Measurements from ENCODE around the gene ASMTL.

DNA sequence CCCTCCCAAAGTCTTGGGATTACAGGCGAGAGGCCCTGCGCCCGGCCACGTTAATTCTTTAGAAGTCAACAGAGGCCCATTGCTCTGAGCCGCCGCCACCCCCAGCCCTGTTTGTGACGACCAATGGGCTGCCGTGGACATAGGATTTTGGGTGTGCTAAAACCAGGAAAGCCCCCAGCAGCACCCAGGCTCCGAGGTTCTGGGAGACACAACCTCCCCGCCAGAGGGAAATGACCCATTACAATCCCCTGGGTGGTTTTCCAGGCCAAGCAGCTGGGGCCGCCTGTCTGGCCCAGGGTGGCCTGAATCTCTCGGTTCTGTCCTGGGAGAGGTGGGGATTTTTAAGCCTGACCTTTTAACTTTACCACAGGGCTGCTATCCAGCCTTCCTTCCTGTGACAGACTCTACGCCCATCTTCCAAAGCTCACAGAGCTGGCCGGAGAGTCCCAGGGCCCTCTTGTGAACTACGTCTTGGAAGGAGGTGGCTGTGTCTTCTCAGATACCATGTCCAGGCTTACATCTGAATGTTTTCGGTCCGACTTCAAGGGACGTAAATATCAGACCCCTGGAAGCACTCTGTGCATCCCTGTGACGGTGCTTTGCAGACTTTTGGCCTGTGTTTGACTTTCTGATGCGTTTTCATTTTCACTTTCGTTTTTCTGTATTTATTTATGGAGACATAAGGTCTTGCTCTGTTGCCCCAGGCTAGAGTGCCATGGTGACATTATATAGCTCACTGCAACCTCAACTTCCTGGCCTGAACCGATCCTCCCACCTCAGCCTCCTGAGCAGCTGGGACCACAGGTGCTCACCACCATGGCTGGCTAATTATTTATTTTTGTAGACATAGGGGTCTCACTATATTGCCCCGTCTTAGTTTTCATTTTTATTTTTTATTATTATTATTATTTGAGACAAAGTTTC, 48.3 kb upstream of the ASMTL start:
- TF ChIP-seq EZH2 (IDR thresholded peaks at IDR 0.05) (no peak), POLR2AphosphoS5 (IDR thresholded peaks at IDR 0.05; ENCODE audit: borderline replicate concordance, low read depth, low read length) (no peak)

Measured in SK-N-MC (cell line).